ENCODE results near the gene RSBN1. TPM values are rescaled to one million over a fixed set of nuclear protein-coding genes. Genes with fewer than 3 reads are reported as not detected.

Gene RSBN1
- total RNA-seq, 6 donors from 2014 or later, result 20.2 to 32.8 (median 23.6) TPM

GRCh38 chr1:113777561-113777960 lies 34.7 kb downstream of the RSBN1 start:
- no peak overlapping the region for H3K4me3 ChIP-seq
- 89 to 91% methylated on average over 4 of the region's 4 CpGs for WGBS, 2 donors
- DNase-seq, result no peak
- H3K36me3 ChIP-seq, result peaks cover 0 to 41% (median 5%) of the 10 kb centered on the region in 4 donors
- H3K27ac ChIP-seq, result no peak overlapping the region
- ATAC-seq (ENCODE audit: low FRiP score in 2 of 2), result no peak
- TF ChIP-seq, protein P1, sequence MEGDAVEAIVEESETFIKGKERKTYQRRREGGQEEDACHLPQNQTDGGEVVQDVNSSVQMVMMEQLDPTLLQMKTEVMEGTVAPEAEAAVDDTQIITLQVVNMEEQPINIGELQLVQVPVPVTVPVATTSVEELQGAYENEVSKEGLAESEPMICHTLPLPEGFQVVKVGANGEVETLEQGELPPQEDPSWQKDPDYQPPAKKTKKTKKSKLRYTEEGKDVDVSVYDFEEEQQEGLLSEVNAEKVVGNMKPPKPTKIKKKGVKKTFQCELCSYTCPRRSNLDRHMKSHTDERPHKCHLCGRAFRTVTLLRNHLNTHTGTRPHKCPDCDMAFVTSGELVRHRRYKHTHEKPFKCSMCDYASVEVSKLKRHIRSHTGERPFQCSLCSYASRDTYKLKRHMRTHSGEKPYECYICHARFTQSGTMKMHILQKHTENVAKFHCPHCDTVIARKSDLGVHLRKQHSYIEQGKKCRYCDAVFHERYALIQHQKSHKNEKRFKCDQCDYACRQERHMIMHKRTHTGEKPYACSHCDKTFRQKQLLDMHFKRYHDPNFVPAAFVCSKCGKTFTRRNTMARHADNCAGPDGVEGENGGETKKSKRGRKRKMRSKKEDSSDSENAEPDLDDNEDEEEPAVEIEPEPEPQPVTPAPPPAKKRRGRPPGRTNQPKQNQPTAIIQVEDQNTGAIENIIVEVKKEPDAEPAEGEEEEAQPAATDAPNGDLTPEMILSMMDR (IDR thresholded peaks at IDR 0.05), result no peak
- TF ChIP-seq POLR2AphosphoS5 (IDR thresholded peaks at IDR 0.05) (no peak), POLR2A (IDR thresholded peaks at IDR 0.05) (no peak), EP300 (IDR thresholded peaks at IDR 0.05) (no peak)
- peaks cover 23 to 33% (median 28%) of the 10 kb centered on the region in 4 donors for H3K4me1 ChIP-seq
- no peaks in the 10 kb centered on the region for H3K9me3 ChIP-seq
- no peaks in the 10 kb centered on the region for H3K27me3 ChIP-seq

DNA sequence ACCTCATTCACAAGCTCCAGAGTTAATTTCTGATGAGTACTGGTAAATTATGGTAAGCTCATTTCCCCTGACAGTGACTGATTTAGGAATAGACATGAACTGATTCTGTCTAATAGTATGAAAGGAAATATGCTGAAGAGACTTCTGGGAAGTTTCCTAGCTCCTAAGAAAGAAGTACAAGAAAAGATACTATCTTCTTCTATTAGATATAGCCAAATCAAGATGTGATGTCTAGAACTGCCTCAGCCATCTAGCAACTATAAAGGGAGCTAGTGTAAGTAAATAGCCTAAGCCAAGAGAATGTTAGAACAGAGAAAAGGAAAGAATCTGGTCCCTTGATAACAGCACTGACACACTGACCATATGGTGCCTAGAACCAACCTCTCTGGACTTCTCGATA lies 42.2 kb downstream of the RSBN1 start:
- WGBS, 2 donors, result 86 to 91% methylated on average over 1 of the region's 1 CpG
- no peaks in the 10 kb centered on the region for H3K9me3 ChIP-seq
- peaks cover 0 to 10% (median 5%) of the 10 kb centered on the region in 4 donors for H3K4me1 ChIP-seq
- no peaks in the 10 kb centered on the region for H3K27me3 ChIP-seq
- no peak for DNase-seq
- no peak for ATAC-seq (ENCODE audit: low FRiP score in 2 of 2)
- H3K27ac ChIP-seq, result no peak overlapping the region
- peaks cover 8 to 48% (median 15%) of the 10 kb centered on the region in 4 donors for H3K36me3 ChIP-seq
- TF ChIP-seq EP300 (IDR thresholded peaks at IDR 0.05) (no peak), POLR2A (IDR thresholded peaks at IDR 0.05) (no peak), POLR2AphosphoS5 (IDR thresholded peaks at IDR 0.05) (no peak)
- TF ChIP-seq, protein P1 (IDR thresholded peaks at IDR 0.05), result no peak
- no peak overlapping the region for H3K4me3 ChIP-seq

- H3K36me3 ChIP-seq, result peaks cover 8 to 47% (median 15%) of the 10 kb centered on the region in 4 donors
- H3K4me3 ChIP-seq, result no peak overlapping the region
- no peak overlapping the region for H3K27ac ChIP-seq
- H3K4me1 ChIP-seq, result peaks cover 0 to 10% (median 5%) of the 10 kb centered on the region in 4 donors
- no peak for ATAC-seq (ENCODE audit: low FRiP score in 2 of 2)
- no peak for TF ChIP-seq EP300 (IDR thresholded peaks at IDR 0.05)
- TF ChIP-seq, protein P1 (IDR thresholded peaks at IDR 0.05), result no peak
- TF ChIP-seq POLR2AphosphoS5 (IDR thresholded peaks at IDR 0.05), result no peak
- no peak for TF ChIP-seq POLR2A (IDR thresholded peaks at IDR 0.05)
- H3K27me3 ChIP-seq, result no peaks in the 10 kb centered on the region
- DNase-seq, result no peak
- no peaks in the 10 kb centered on the region for H3K9me3 ChIP-seq
These were observed 42.7 kb downstream of the RSBN1 start for GRCh38 chr1:113769601-113769970.

DNA sequence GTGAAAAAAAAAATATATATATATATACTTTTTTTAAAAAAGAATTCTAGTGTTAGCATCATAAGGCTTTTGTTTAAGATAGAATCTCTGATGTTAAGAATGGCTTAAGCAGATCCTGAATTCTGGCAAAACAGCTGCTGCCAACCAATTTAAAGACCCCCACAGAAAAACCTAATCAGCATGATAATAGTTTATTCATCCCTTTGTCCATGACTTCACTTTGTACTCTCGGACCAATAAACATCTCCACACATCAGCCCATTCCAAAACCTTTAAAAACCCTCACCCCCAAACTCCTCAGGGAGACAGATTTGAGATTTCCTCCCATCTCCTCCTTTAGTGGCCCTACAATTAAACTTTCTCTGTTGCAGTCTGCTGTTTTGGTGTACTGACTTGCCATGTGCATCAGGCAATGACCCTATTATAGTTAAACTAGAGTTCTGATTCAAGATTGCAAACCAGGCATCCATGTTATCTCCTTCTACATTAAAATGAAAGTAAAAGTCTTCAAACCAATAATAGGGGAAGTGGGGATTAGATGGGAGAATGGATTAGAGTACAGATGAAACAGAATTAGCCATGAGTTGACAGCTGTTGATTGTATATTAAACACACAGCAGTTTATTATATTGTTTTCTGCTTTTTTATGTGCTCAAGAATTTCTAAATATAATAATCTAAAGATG lies 43.2 kb downstream of the RSBN1 start:
- Histone ChIP-seq H3K4me3 (no peak overlapping the region), H3K9me3 (no peaks in the 10 kb centered on the region), H3K27me3 (no peaks in the 10 kb centered on the region), H3K36me3 (peaks cover 8 to 44% (median 15%) of the 10 kb centered on the region in 4 donors), H3K4me1 (peaks cover 0 to 10% (median 5%) of the 10 kb centered on the region in 4 donors), H3K27ac (no peak overlapping the region)
- WGBS, 2 donors, result 44 to 86% methylated on average over 1 of the region's 1 CpG
- DNase-seq, result no peak
- ATAC-seq (ENCODE audit: low FRiP score in 2 of 2), result no peak
- TF ChIP-seq POLR2A (IDR thresholded peaks at IDR 0.05) (no peak), POLR2AphosphoS5 (IDR thresholded peaks at IDR 0.05) (no peak), EP300 (IDR thresholded peaks at IDR 0.05) (no peak)
- TF ChIP-seq, protein P1 (IDR thresholded peaks at IDR 0.05), result no peak

Measured in upper lobe of left lung (tissue), 6 donors.